HEK293 (cell line): ENCODE measurements around the gene NCOR2.

ENCODE experiments used
- ZBTB21 ChIP-seq: fragments of 450-650 bp; formaldehyde crosslinking; IDR thresholded peaks from 2 replicates; pipeline ENCODE4 v1.5.1; 2017; ENCODE audit warnings: missing biosample characterization, missing genetic modification characterization
- ZBTB8A ChIP-seq: fragments of 450-650 bp; formaldehyde crosslinking; IDR thresholded peaks from 2 replicates; pipeline ENCODE4 v1.5.1; 2016; ENCODE audit warnings: missing biosample characterization, missing genetic modification characterization
- ZNF114 ChIP-seq: fragments of 450-650 bp; formaldehyde crosslinking; IDR thresholded peaks from 2 replicates; pipeline ENCODE4 v1.5.0; 2017; ENCODE audit warnings: missing biosample characterization, missing genetic modification characterization
- ZNF274 ChIP-seq, 2 experiments: fragments of 200-500 bp in 1 of 2; fragments of 450-650 bp in 1 of 2; sonication (Bioruptor generic) in 1 of 2; formaldehyde crosslinking in 1 of 2; IDR thresholded peaks; 2 replicates each; pipeline versions ENCODE4 v1.5.1 to v1.6.1; 2014 to 2016; ENCODE audit warnings: borderline replicate concordance in 1 of 2, inconsistent platforms in 1 of 2, low read length in 1 of 2, missing biosample characterization in 1 of 2, missing genetic modification characterization in 1 of 2
- ZNF311 ChIP-seq: fragments of 450-650 bp; formaldehyde crosslinking; IDR thresholded peaks from 2 replicates; pipeline ENCODE4 v1.5.1; 2017; ENCODE audit warnings: missing biosample characterization, missing genetic modification characterization, borderline replicate concordance
- ZNF670 ChIP-seq: fragments of 450-650 bp; formaldehyde crosslinking; IDR thresholded peaks from 2 replicates; pipeline ENCODE4 v1.5.1; 2016; ENCODE audit warnings: missing biosample characterization, missing genetic modification characterization, low read depth
- ZXDB ChIP-seq: fragments of 450-650 bp; formaldehyde crosslinking; IDR thresholded peaks from 2 replicates; pipeline ENCODE4 v1.5.1; 2016; ENCODE audit warnings: missing biosample characterization, missing genetic modification characterization
- TF ChIP-seq, protein P1 (sequence below): fragments of 450-650 bp; formaldehyde crosslinking; IDR thresholded peaks from 2 replicates; pipeline ENCODE4 v1.5.1; 2016; ENCODE audit warnings: missing biosample characterization, missing genetic modification characterization
- TF ChIP-seq, protein P2 (sequence below): fragments of 450-650 bp; formaldehyde crosslinking; IDR thresholded peaks from 2 replicates; pipeline ENCODE4 v1.5.1; 2016; ENCODE audit warnings: missing biosample characterization, missing genetic modification characterization

DNA sequence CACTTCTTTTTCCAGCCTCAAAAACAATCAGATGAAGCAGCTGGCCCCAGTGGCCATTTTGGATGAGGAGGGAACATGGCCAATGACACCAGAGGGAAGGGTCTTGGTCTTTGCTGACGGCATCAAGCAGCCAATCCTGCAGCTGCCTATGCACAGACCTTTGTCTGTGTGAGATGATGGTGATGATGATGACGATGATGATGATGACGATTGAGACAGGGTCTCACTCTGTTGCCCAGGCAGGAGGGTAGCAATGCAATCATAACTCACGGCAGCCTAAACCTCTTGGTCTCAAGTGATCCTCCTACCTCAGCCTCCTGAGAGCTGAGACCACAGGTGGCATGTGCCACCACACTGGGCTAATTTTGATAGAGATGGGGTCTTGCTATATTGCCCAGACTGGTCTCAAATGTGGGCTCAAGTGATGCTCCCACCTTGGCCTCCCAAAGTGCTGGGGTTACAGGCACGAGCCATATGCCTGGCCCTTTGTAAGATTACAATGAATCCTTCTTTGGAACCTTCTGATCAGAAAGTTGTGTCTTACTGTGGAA lies 26.5 kb upstream of the NCOR2 start:
- TF ChIP-seq ZBTB8A: no peak
- TF ChIP-seq, protein P1, sequence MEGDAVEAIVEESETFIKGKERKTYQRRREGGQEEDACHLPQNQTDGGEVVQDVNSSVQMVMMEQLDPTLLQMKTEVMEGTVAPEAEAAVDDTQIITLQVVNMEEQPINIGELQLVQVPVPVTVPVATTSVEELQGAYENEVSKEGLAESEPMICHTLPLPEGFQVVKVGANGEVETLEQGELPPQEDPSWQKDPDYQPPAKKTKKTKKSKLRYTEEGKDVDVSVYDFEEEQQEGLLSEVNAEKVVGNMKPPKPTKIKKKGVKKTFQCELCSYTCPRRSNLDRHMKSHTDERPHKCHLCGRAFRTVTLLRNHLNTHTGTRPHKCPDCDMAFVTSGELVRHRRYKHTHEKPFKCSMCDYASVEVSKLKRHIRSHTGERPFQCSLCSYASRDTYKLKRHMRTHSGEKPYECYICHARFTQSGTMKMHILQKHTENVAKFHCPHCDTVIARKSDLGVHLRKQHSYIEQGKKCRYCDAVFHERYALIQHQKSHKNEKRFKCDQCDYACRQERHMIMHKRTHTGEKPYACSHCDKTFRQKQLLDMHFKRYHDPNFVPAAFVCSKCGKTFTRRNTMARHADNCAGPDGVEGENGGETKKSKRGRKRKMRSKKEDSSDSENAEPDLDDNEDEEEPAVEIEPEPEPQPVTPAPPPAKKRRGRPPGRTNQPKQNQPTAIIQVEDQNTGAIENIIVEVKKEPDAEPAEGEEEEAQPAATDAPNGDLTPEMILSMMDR (tag by site-specific recombination): no peak
- TF ChIP-seq ZNF274 (IDR thresholded peaks at IDR 0.05; ENCODE audit: low read length): no peak
- TF ChIP-seq ZNF274 (tag by site-specific recombination; IDR thresholded peaks at IDR 0.05; ENCODE audit: borderline replicate concordance): no peak
- no peak for TF ChIP-seq ZNF670
- TF ChIP-seq ZNF114 (tag by site-specific recombination): no peak
- TF ChIP-seq, protein P2, sequence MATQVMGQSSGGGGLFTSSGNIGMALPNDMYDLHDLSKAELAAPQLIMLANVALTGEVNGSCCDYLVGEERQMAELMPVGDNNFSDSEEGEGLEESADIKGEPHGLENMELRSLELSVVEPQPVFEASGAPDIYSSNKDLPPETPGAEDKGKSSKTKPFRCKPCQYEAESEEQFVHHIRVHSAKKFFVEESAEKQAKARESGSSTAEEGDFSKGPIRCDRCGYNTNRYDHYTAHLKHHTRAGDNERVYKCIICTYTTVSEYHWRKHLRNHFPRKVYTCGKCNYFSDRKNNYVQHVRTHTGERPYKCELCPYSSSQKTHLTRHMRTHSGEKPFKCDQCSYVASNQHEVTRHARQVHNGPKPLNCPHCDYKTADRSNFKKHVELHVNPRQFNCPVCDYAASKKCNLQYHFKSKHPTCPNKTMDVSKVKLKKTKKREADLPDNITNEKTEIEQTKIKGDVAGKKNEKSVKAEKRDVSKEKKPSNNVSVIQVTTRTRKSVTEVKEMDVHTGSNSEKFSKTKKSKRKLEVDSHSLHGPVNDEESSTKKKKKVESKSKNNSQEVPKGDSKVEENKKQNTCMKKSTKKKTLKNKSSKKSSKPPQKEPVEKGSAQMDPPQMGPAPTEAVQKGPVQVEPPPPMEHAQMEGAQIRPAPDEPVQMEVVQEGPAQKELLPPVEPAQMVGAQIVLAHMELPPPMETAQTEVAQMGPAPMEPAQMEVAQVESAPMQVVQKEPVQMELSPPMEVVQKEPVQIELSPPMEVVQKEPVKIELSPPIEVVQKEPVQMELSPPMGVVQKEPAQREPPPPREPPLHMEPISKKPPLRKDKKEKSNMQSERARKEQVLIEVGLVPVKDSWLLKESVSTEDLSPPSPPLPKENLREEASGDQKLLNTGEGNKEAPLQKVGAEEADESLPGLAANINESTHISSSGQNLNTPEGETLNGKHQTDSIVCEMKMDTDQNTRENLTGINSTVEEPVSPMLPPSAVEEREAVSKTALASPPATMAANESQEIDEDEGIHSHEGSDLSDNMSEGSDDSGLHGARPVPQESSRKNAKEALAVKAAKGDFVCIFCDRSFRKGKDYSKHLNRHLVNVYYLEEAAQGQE: no peak
- TF ChIP-seq ZNF311 (tag by site-specific recombination): no peak
- TF ChIP-seq ZBTB21: no peak
- no peak for TF ChIP-seq ZXDB (tag by site-specific recombination)
